Natural killer cell (primary cell): Measurements from ENCODE around the gene MYO5B. TPM values are rescaled to one million over a fixed set of nuclear protein-coding genes. Genes with fewer than 3 reads are reported as not detected.

ENCODE experiments used
- ATAC-seq, 3 donors: fragments of 150-1000 bp in 2 of 3; fragments of 200-7000 bp in 1 of 3; cut with Tn5 transposase; 1 replicate in 1 of 3; 2 replicates in 2 of 3; pipeline ENCODE4 v1.10.0; 2021; ENCODE audit warnings: mild to moderate bottlenecking in 2 of 3, moderate library complexity in 2 of 3
- DNase-seq, 2 donors: peaks; one replicate each; pipeline versions ENCODE4 v3.0.0 to v3.0.0-alpha.2; 2013 to 2021; ENCODE audit warnings: mixed read lengths in 1 of 2
- H3K27ac ChIP-seq: one replicate; pipeline ENCODE4 v1.5.1; 2013; ENCODE audit warnings: mild to moderate bottlenecking, low read length
- H3K27me3 ChIP-seq: one replicate; pipeline ENCODE4 v1.6.1; 2013; ENCODE audit warnings: low read length; ENCODE audit not compliant: control insufficient read depth, insufficient read depth
- H3K36me3 ChIP-seq: one replicate; pipeline ENCODE4 v1.6.1; 2013; ENCODE audit warnings: low read length; ENCODE audit not compliant: control insufficient read depth, insufficient read depth
- H3K4me1 ChIP-seq: one replicate; pipeline ENCODE4 v1.6.1; 2013; ENCODE audit warnings: low read length; ENCODE audit not compliant: control insufficient read depth, insufficient read depth
- H3K4me3 ChIP-seq: one replicate; pipeline ENCODE4 v1.5.1; 2013; ENCODE audit warnings: low read length
- H3K9me3 ChIP-seq: one replicate; pipeline ENCODE4 v1.6.1; 2013; ENCODE audit warnings: low read length; ENCODE audit not compliant: control insufficient read depth, insufficient read depth
- H3K27ac Mint-ChIP-seq, 2 donors: one replicate each; pipeline ENCODE4 v1.8.0; 2022; ENCODE audit warnings: mild to moderate bottlenecking in 2 of 2, mixed read lengths in 2 of 2, moderate library complexity in 1 of 2
- H3K27me3 Mint-ChIP-seq, 2 donors: one replicate each; pipeline ENCODE4 v1.8.0; 2022; ENCODE audit warnings: low read depth in 2 of 2, mixed read lengths in 2 of 2
- H3K36me3 Mint-ChIP-seq: one replicate; pipeline ENCODE4 v1.8.0; 2022; ENCODE audit warnings: mixed read lengths
- H3K4me1 Mint-ChIP-seq, 2 donors: one replicate each; pipeline ENCODE4 v1.8.0; 2022; ENCODE audit warnings: mixed read lengths in 2 of 2
- H3K4me3 Mint-ChIP-seq: one replicate; pipeline ENCODE4 v1.8.0; 2022; ENCODE audit warnings: mild to moderate bottlenecking, moderate library complexity, mixed read lengths
- H3K9me3 Mint-ChIP-seq, 2 donors: one replicate each; pipeline ENCODE4 v1.8.0; 2022; ENCODE audit warnings: mixed read lengths in 2 of 2
- WGBS: methylation state at CpG from one replicate; pipeline ENCODE4 v1.1.7; 2013; ENCODE audit warnings: missing lambda C conversion rate; ENCODE audit not compliant: insufficient coverage; 5-methylcytosine and 5-hydroxymethylcytosine counted together
- intact Hi-C: fragments of 100-400 bp; cut with micrococcal nuclease; formaldehyde crosslinking; loops from one replicate; pipeline ENCODE4 v1.14.2; 2022
- total RNA-seq, 4 donors: library from RNA; stranded (reverse); fragments of 120-200 nt in 1 of 4; gene quantifications; one replicate each; pipeline versions ENCODE4 v1.2.3 to v1.2.4, GENCODE V29; 2013 to 2022
- TF ChIP-seq, protein P1 (sequence below): fragments of 200-600 bp; IDR thresholded peaks from one replicate; pipeline ENCODE4 v1.8.0; 2022; ENCODE audit warnings: antibody characterized with exemption

MYO5B gene
- total RNA-seq, 3 donors from 2014 or later (not counting 1 experiment from before 2014, with no cell fraction given) = 0.33 TPM; not detected in 2

DNA sequence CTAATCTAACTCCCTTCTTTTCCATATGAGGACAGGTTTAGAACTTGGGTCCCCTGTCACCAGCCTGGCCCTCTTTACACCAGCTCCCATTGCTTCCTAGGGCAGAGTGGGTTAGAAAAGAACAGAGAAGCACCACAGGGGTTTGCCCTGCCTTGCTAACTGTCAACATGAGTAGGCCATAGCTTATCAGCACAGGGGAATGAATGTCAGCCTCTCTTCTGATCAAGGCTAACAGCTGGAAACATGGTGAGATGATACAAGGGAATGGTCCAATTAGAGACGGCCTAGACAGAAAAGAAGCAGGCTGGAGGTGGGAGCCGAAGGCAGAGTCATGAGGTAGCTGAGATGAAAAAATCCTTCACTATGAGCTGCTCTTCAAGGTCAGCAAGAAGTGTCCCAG, 192.2 kb downstream of the MYO5B start:
- Mint-ChIP-seq H3K27ac (no peak overlapping the region), H3K36me3 (no peaks in the 10 kb centered on the region), H3K9me3 (no peaks in the 10 kb centered on the region), H3K4me3 (no peak overlapping the region), H3K4me1 (no peaks in the 10 kb centered on the region), H3K27me3 (peaks cover 18 to 50% of the 10 kb centered on the region in 2 donors)
- H3K36me3 ChIP-seq = no peaks in the 10 kb centered on the region
- 71% methylated on average over 2 of the region's 2 CpGs for WGBS
- no peaks in the 10 kb centered on the region for H3K4me1 ChIP-seq
- ATAC-seq (no peak), DNase-seq (no peak)
- no peaks in the 10 kb centered on the region for H3K27me3 ChIP-seq
- TF ChIP-seq, protein P1, sequence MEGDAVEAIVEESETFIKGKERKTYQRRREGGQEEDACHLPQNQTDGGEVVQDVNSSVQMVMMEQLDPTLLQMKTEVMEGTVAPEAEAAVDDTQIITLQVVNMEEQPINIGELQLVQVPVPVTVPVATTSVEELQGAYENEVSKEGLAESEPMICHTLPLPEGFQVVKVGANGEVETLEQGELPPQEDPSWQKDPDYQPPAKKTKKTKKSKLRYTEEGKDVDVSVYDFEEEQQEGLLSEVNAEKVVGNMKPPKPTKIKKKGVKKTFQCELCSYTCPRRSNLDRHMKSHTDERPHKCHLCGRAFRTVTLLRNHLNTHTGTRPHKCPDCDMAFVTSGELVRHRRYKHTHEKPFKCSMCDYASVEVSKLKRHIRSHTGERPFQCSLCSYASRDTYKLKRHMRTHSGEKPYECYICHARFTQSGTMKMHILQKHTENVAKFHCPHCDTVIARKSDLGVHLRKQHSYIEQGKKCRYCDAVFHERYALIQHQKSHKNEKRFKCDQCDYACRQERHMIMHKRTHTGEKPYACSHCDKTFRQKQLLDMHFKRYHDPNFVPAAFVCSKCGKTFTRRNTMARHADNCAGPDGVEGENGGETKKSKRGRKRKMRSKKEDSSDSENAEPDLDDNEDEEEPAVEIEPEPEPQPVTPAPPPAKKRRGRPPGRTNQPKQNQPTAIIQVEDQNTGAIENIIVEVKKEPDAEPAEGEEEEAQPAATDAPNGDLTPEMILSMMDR = no peak
- intact Hi-C loops = no loop called here
- no peak overlapping the region for H3K27ac ChIP-seq
- no peak overlapping the region for H3K4me3 ChIP-seq
- no peaks in the 10 kb centered on the region for H3K9me3 ChIP-seq

DNA sequence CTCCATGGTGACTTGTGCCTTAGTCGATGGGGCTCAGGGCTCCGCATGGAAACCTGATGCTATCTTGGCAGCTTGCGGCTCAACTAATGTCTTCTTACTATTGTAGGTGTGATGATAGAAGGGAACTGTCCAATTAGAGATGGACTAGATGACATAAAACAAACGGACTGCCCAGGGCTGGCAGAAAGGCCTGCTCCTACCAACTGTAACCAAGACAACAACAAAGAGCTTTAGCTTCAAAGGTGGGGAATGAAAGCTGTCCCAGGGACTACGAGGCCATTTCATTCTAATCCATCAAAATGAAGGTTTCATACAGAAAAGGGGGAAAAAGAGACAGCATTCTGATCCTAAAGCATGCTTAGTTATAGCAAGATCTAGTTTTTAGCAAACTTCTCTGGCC, 194.7 kb downstream of the MYO5B start:
- no peaks in the 10 kb centered on the region for H3K4me1 Mint-ChIP-seq
- Histone ChIP-seq H3K36me3 (no peaks in the 10 kb centered on the region), H3K27ac (no peak overlapping the region), H3K9me3 (no peaks in the 10 kb centered on the region), H3K27me3 (no peaks in the 10 kb centered on the region), H3K4me1 (no peaks in the 10 kb centered on the region), H3K4me3 (no peak overlapping the region)
- no peaks in the 10 kb centered on the region for H3K9me3 Mint-ChIP-seq
- intact Hi-C loops = no loop called here
- ATAC-seq (no peak), DNase-seq (no peak)
- H3K4me3 Mint-ChIP-seq = no peak overlapping the region
- peaks cover 17 to 38% of the 10 kb centered on the region in 2 donors for H3K27me3 Mint-ChIP-seq
- 78% methylated on average over 4 of the region's 5 CpGs for WGBS
- TF ChIP-seq, protein P1 = no peak
- no peaks in the 10 kb centered on the region for H3K36me3 Mint-ChIP-seq
- no peak overlapping the region for H3K27ac Mint-ChIP-seq

DNA sequence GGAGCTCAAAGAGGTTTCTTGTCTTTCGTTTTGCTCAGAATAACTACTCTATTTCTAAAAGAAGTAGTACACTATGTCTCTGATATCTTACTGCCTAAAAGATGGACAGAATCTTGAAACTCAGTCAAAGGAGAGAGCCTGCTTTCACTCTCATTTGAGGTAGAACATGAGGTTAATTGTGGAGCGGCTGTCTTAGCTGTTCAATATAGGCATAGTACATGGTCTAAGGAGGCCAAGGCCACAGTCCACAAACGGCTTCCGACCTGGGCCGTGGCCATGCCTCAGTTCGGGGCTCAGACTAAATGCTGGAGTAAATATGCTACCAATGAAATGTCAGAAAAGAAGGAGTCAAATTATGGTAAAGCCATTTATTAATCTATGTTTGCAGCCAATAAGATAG, 195.8 kb downstream of the MYO5B start:
- H3K9me3 Mint-ChIP-seq = no peaks in the 10 kb centered on the region
- peaks cover 18 to 29% of the 10 kb centered on the region in 2 donors for H3K27me3 Mint-ChIP-seq
- WGBS = 93% methylated on average over 5 of the region's 6 CpGs
- ATAC-seq (no peak), DNase-seq (no peak)
- no peaks in the 10 kb centered on the region for H3K36me3 Mint-ChIP-seq
- no peaks in the 10 kb centered on the region for H3K36me3 ChIP-seq
- H3K4me3 ChIP-seq = no peak overlapping the region
- TF ChIP-seq, protein P1 = no peak
- H3K4me1 Mint-ChIP-seq = no peaks in the 10 kb centered on the region
- intact Hi-C loops = no loop called here
- H3K4me3 Mint-ChIP-seq = no peak overlapping the region
- no peak overlapping the region for H3K27ac Mint-ChIP-seq
- H3K4me1 ChIP-seq = no peaks in the 10 kb centered on the region
- H3K9me3 ChIP-seq = no peaks in the 10 kb centered on the region
- no peaks in the 10 kb centered on the region for H3K27me3 ChIP-seq
- H3K27ac ChIP-seq = no peak overlapping the region

DNA sequence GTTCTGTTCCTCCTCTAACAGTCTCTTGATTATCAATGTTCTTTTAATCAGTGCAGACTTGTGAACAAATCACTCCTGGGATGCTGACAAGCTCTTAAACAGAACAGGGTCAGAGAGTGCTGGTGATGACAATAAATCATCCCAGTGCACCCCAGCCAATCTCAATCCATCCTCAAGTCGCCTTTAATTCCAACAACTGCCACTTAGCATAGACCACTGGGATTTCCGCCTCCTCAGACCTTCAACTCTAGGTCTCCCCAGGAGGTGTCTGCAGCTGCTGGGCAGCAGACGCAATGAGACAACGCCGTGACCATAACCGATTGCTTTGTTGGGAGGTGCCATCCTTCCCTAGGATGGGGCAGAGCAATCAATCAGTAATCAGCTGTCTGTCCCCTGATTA, 197.4 kb downstream of the MYO5B start:
- DNase-seq = no peak
- Mint-ChIP-seq H3K4me3 (no peak overlapping the region), H3K9me3 (no peaks in the 10 kb centered on the region)

More for the DNA sequence above, 197.4 kb downstream of the MYO5B start:
- no peaks in the 10 kb centered on the region for H3K4me1 Mint-ChIP-seq
- H3K27me3 Mint-ChIP-seq = peaks cover 16 to 26% of the 10 kb centered on the region in 2 donors
- no peak overlapping the region for H3K27ac Mint-ChIP-seq
- H3K4me3 ChIP-seq = no peak overlapping the region
- ATAC-seq = no peak
- no peak overlapping the region for H3K27ac ChIP-seq
- H3K27me3 ChIP-seq = no peaks in the 10 kb centered on the region
- no peaks in the 10 kb centered on the region for H3K9me3 ChIP-seq
- H3K36me3 Mint-ChIP-seq = no peaks in the 10 kb centered on the region
- intact Hi-C loops = no loop called here
- WGBS = 88% methylated on average over 6 of the region's 6 CpGs
- no peaks in the 10 kb centered on the region for H3K36me3 ChIP-seq
- TF ChIP-seq, protein P1 = no peak
- H3K4me1 ChIP-seq = no peaks in the 10 kb centered on the region
